ENCODE data around the gene SLC30A2. TPM values are rescaled to one million over a fixed set of nuclear protein-coding genes. Genes with fewer than 3 reads are reported as not detected.

The SLC30A2 gene
- total and polyA plus RNA-seq, 9 of the 15 experiments (the other 6 are each of a cell fraction or from before 2014, with no cell fraction given): 0.01 to 0.18 (median 0.06) TPM; not detected in 3

GRCh38 chr1:25996966-25997827, 48.7 kb downstream of the SLC30A2 start (continued):
- TF ChIP-seq, protein P1, sequence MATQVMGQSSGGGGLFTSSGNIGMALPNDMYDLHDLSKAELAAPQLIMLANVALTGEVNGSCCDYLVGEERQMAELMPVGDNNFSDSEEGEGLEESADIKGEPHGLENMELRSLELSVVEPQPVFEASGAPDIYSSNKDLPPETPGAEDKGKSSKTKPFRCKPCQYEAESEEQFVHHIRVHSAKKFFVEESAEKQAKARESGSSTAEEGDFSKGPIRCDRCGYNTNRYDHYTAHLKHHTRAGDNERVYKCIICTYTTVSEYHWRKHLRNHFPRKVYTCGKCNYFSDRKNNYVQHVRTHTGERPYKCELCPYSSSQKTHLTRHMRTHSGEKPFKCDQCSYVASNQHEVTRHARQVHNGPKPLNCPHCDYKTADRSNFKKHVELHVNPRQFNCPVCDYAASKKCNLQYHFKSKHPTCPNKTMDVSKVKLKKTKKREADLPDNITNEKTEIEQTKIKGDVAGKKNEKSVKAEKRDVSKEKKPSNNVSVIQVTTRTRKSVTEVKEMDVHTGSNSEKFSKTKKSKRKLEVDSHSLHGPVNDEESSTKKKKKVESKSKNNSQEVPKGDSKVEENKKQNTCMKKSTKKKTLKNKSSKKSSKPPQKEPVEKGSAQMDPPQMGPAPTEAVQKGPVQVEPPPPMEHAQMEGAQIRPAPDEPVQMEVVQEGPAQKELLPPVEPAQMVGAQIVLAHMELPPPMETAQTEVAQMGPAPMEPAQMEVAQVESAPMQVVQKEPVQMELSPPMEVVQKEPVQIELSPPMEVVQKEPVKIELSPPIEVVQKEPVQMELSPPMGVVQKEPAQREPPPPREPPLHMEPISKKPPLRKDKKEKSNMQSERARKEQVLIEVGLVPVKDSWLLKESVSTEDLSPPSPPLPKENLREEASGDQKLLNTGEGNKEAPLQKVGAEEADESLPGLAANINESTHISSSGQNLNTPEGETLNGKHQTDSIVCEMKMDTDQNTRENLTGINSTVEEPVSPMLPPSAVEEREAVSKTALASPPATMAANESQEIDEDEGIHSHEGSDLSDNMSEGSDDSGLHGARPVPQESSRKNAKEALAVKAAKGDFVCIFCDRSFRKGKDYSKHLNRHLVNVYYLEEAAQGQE (IDR thresholded peaks at IDR 0.05; ENCODE audit: borderline replicate concordance): no peak; the same call in 1 of the 2 replicates
- TF ChIP-seq, protein P1 (CRISPR knock-in tag; IDR thresholded peaks at IDR 0.05; ENCODE audit: low read depth): no peak
- peak; percentile 50; the same call in 1 of the 2 replicates for TF ChIP-seq NFRKB (IDR thresholded peaks at IDR 0.05; ENCODE audit: low read depth)
- TF ChIP-seq, protein P2, sequence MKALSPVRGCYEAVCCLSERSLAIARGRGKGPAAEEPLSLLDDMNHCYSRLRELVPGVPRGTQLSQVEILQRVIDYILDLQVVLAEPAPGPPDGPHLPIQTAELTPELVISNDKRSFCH (CRISPR knock-in tag; IDR thresholded peaks at IDR 0.05): no peak
- TF ChIP-seq, protein P2 (tag; IDR thresholded peaks at IDR 0.05): 0 out of 2 replicates have a peak, but pooled peaks have one; percentile 46
- peak; percentile 67 for TF ChIP-seq MEIS2 (IDR thresholded peaks at IDR 0.05; ENCODE audit: partially characterized antibody)
- TF ChIP-seq ZNF592 (IDR thresholded peaks at IDR 0.05): peak; percentile 36; the same call in 1 of the 2 replicates
- TF ChIP-seq TRIM28 (IDR thresholded peaks at IDR 0.05): no peak
- TF ChIP-seq, protein P3, sequence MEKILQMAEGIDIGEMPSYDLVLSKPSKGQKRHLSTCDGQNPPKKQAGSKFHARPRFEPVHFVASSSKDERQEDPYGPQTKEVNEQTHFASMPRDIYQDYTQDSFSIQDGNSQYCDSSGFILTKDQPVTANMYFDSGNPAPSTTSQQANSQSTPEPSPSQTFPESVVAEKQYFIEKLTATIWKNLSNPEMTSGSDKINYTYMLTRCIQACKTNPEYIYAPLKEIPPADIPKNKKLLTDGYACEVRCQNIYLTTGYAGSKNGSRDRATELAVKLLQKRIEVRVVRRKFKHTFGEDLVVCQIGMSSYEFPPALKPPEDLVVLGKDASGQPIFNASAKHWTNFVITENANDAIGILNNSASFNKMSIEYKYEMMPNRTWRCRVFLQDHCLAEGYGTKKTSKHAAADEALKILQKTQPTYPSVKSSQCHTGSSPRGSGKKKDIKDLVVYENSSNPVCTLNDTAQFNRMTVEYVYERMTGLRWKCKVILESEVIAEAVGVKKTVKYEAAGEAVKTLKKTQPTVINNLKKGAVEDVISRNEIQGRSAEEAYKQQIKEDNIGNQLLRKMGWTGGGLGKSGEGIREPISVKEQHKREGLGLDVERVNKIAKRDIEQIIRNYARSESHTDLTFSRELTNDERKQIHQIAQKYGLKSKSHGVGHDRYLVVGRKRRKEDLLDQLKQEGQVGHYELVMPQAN (IDR thresholded peaks at IDR 0.05; ENCODE audit: borderline replicate concordance): peak; percentile 58; the same call in 1 of the 2 replicates
- TF ChIP-seq ETV1 (tag; conservative IDR thresholded peaks at IDR 0.05; ENCODE audit: low read depth): peak; percentile 76
- TF ChIP-seq WHSC1 (IDR thresholded peaks at IDR 0.05; ENCODE audit: low read length): no peak
- 0 out of 2 replicates have a peak, but pooled peaks have one; percentile 14 for TF ChIP-seq ZBED1 (IDR thresholded peaks at IDR 0.05)
